DOHH2 (cell line): ENCODE data around the gene TXK.

ENCODE experiments used
- H3F3A ChIP-seq: fragments of 200-600 bp; sonication (generic), shearing (Covaris generic); 2 replicates; pipeline ENCODE4 v1.6.0; 2016; ENCODE audit warnings: antibody characterized with exemption, mild to moderate bottlenecking; ENCODE audit not compliant: control insufficient read depth, insufficient read depth
- H3K27ac ChIP-seq: fragments of 200-600 bp; sonication (generic); 2 replicates; pipeline ENCODE4 v1.5.1; 2014; ENCODE audit warnings: low read depth, mild to moderate bottlenecking, low read length, moderate library complexity
- H3K27me3 ChIP-seq: fragments of 200-600 bp; sonication (generic); 2 replicates; pipeline ENCODE4 v1.6.1; 2014; ENCODE audit warnings: mild to moderate bottlenecking, low read length, mixed read lengths; ENCODE audit not compliant: control insufficient read depth
- H3K36me3 ChIP-seq: fragments of 200-600 bp; sonication (generic); 2 replicates; pipeline ENCODE4 v1.6.1; 2014; ENCODE audit warnings: mild to moderate bottlenecking, low read length, moderate library complexity, mixed read lengths; ENCODE audit not compliant: control insufficient read depth
- H3K4me1 ChIP-seq: fragments of 200-600 bp; sonication (generic); 2 replicates; pipeline ENCODE4 v1.6.1; 2014; ENCODE audit warnings: mild to moderate bottlenecking, low read length, mixed read lengths; ENCODE audit not compliant: control insufficient read depth
- H3K4me2 ChIP-seq: fragments of 200-600 bp; sonication (generic); 2 replicates; pipeline ENCODE4 v1.6.0; 2014; ENCODE audit warnings: mild to moderate bottlenecking, low read length, moderate library complexity
- H3K4me3 ChIP-seq: fragments of 200-600 bp; sonication (generic); 2 replicates; pipeline ENCODE4 v1.5.1; 2014; ENCODE audit warnings: mild to moderate bottlenecking, low read length, mixed read lengths
- H3K79me2 ChIP-seq: fragments of 200-600 bp; sonication (generic); 2 replicates; pipeline ENCODE4 v1.6.1; 2014; ENCODE audit warnings: mild to moderate bottlenecking, low read length, mixed read lengths; ENCODE audit not compliant: control insufficient read depth
- H3K9me2 ChIP-seq: fragments of 200-600 bp; sonication (generic); replicated peaks from 2 replicates; pipeline ENCODE4 v1.6.1; 2014; ENCODE audit warnings: mild to moderate bottlenecking, low read length, mixed read lengths; ENCODE audit not compliant: control insufficient read depth
- H3K9me3 ChIP-seq: fragments of 200-600 bp; sonication (generic); 2 replicates; pipeline ENCODE4 v1.6.1; 2014; ENCODE audit warnings: antibody characterized with exemption, low read length, mixed read lengths; ENCODE audit not compliant: control insufficient read depth, insufficient read depth
- H4K20me1 ChIP-seq: fragments of 200-600 bp; sonication (generic); 2 replicates; pipeline ENCODE4 v1.6.0; 2014; ENCODE audit warnings: low read depth, mild to moderate bottlenecking, antibody characterized with exemption, low read length, moderate library complexity; ENCODE audit not compliant: control insufficient read depth, insufficient read depth
- CTCF ChIP-seq: fragments of 200-600 bp; sonication (generic); IDR thresholded peaks from one replicate; pipeline ENCODE4 v1.5.1; 2014; ENCODE audit warnings: antibody characterized with exemption, mild to moderate bottlenecking, low read depth, low read length; ENCODE audit not compliant: poor library complexity, severe bottlenecking
- EZH2phosphoT487 ChIP-seq: fragments of 200-600 bp; sonication (generic); IDR thresholded peaks from 2 replicates; pipeline ENCODE4 v1.6.1; 2017; ENCODE audit warnings: borderline replicate concordance, mild to moderate bottlenecking, antibody characterized with exemption, low read length, moderate library complexity, mixed read lengths

TXK gene

DNA sequence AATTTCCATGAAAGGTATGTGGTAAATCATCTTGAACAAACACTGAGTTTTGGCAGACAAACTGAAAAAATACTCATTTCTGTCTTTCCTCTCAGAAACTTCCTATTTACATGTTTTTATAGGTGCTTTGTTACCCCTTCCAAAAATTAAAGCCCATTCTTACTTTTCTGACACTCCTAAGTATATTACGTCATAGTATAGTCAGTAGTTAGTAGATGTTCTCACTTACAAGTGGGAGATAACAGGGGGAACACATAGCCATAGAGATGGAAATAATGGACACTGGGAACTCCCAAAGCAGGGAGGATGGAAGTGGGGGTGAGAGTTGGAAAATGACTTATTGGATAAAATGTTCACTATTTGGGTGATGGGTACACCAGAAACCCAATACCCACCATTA lies 28.8 kb downstream of the TXK start:
- H4K20me1 ChIP-seq: no peaks in the 10 kb centered on the region
- H3K9me2 ChIP-seq: no peaks in the 10 kb centered on the region
- H3K9me3 ChIP-seq: no peaks in the 10 kb centered on the region
- H3K4me1 ChIP-seq: no peaks in the 10 kb centered on the region
- no peak overlapping the region for H3K4me2 ChIP-seq
- no peaks in the 10 kb centered on the region for H3K79me2 ChIP-seq
- no peaks in the 10 kb centered on the region for H3K36me3 ChIP-seq
- H3K27ac ChIP-seq: no peak overlapping the region
- H3K27me3 ChIP-seq: no peaks in the 10 kb centered on the region
- H3F3A ChIP-seq: no peaks in the 10 kb centered on the region
- H3K4me3 ChIP-seq: no peak overlapping the region
- TF ChIP-seq CTCF: no peak
- no peak for TF ChIP-seq EZH2phosphoT487

DNA sequence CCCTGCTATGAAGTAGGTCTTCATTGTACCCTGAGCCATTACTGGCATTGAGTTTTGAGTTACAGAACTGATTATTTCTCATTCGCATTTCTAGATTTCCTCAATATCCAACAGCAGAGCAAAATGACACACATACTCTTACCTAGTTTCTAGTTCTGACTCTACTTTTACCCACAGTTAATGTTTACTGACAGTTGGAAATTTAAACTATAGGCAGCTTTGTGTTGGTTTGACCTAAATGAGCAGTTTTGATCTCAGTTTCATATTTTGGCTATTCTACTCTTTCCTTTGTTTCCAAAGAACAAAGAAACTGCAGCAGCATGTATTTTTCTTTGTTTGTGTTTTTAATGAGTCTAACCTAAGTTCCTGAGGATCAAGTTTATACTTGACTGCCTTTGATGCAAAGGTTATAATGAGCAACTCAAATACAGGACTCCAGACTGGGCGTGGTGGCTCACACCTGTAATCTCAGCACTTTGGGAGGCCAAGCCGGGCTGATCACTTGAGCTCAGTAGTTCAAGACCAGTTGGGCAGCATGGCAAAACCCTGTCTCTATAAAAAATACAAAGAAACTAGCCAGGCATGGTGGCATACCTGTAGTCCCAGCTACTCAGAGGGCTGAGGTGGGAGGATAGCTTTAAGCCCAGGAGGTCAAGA lies 30.4 kb downstream of the TXK start:
- TF ChIP-seq EZH2phosphoT487: no peak
- TF ChIP-seq CTCF: no peak
- no peak overlapping the region for H3K4me2 ChIP-seq
- no peaks in the 10 kb centered on the region for H3F3A ChIP-seq

GRCh38 chr4:48102303-48102702 lies 31.7 kb downstream of the TXK start:
- H3K4me1 ChIP-seq: no peaks in the 10 kb centered on the region
- H3K4me3 ChIP-seq: no peak overlapping the region
- no peaks in the 10 kb centered on the region for H3K9me3 ChIP-seq
- H3F3A ChIP-seq: no peaks in the 10 kb centered on the region
- no peak overlapping the region for H3K4me2 ChIP-seq
- TF ChIP-seq CTCF: no peak
- TF ChIP-seq EZH2phosphoT487: no peak
- H3K79me2 ChIP-seq: no peaks in the 10 kb centered on the region
- no peaks in the 10 kb centered on the region for H3K36me3 ChIP-seq
- H3K27me3 ChIP-seq: no peaks in the 10 kb centered on the region
- H3K27ac ChIP-seq: no peak overlapping the region
- H4K20me1 ChIP-seq: no peaks in the 10 kb centered on the region
- H3K9me2 ChIP-seq: no peaks in the 10 kb centered on the region

More for the DNA sequence above, 30.4 kb downstream of the TXK start:
- H3K9me2 ChIP-seq: no peaks in the 10 kb centered on the region
- H4K20me1 ChIP-seq: no peaks in the 10 kb centered on the region
- H3K79me2 ChIP-seq: no peaks in the 10 kb centered on the region
- H3K9me3 ChIP-seq: no peaks in the 10 kb centered on the region
- H3K27ac ChIP-seq: no peak overlapping the region
- H3K4me3 ChIP-seq: no peak overlapping the region
- H3K36me3 ChIP-seq: no peaks in the 10 kb centered on the region
- H3K4me1 ChIP-seq: no peaks in the 10 kb centered on the region
- H3K27me3 ChIP-seq: no peaks in the 10 kb centered on the region

DNA sequence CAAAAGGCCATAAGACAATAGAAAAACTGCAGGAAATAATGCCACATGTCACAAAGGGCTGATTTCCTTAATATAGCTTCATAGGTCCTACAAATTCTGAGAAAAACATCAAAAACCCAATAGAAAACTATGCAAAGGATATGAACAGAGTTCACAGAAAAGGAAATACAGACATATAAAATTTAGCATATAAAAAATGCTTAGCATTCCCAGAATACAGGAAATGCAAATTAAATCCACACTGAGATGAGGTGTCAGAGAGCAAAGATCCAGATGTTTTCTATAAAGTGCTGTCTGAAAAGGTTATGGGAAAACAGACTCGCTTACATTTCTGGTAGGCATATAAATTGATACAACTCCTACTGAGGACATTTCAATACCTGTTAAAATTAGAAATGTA lies 33.8 kb downstream of the TXK start:
- no peak overlapping the region for H3K4me3 ChIP-seq
- no peaks in the 10 kb centered on the region for H3K36me3 ChIP-seq
- H3K9me3 ChIP-seq: no peaks in the 10 kb centered on the region
- no peaks in the 10 kb centered on the region for H3K79me2 ChIP-seq
- no peaks in the 10 kb centered on the region for H3K4me1 ChIP-seq
- H3K9me2 ChIP-seq: no peaks in the 10 kb centered on the region
- H3K27me3 ChIP-seq: peaks cover 5% of the 10 kb centered on the region
- no peaks in the 10 kb centered on the region for H4K20me1 ChIP-seq
- no peaks in the 10 kb centered on the region for H3F3A ChIP-seq
- no peak overlapping the region for H3K4me2 ChIP-seq
- H3K27ac ChIP-seq: no peak overlapping the region
- TF ChIP-seq EZH2phosphoT487 (no peak), CTCF (no peak)
